K562 (cell line): ENCODE measurements around the gene GULP1. TPM values are rescaled to one million over a fixed set of nuclear protein-coding genes. Genes with fewer than 3 reads are reported as not detected.

Source experiments
- ATAC-seq: fragments of 200-7000 bp; cut with Tn5 transposase; 3 replicates; pipeline ENCODE4 v1.9.1; 2020; ENCODE audit warnings: moderate library complexity
- BruUV-seq: library from RNA; stranded (reverse); fragments of 400-500 nt; replicated peaks from 2 replicates; lab custom pipeline; 2021; lab: Mats Ljungman, UMichigan
- CTCF ChIA-PET: fragments of 300-600 bp; formaldehyde crosslinking; extraction: SDS; loops from one replicate; lab custom pipeline; 2021; ENCODE audit warnings: low intra/inter-chr PET ratio; lab: Yijun Ruan, JAX
- POLR2A ChIA-PET: fragments of 300-600, 350-650 bp; sonication (Branson Sonifier 250); formaldehyde crosslinking; extraction: SDS; loops from one replicate; lab custom pipeline; 2021; ENCODE audit warnings: antibody characterized with exemption, inconsistent platforms; lab: Yijun Ruan, JAX
- DNase-seq, 4 experiments: peaks; one replicate each; pipeline versions ENCODE4 v3.0.0 to v3.0.0-alpha.2; 2011 to 2018; ENCODE audit warnings: low spot score in 3 of 4, mixed read lengths in 3 of 4; ENCODE audit errors: extremely low read depth in 1 of 4
- FAIRE-seq: peaks from 2 replicates; lab custom pipeline; 2011; peaks lifted over from hg19 to GRCh38; lab: Jason Lieb, UNC
- H2AFZ ChIP-seq: 2 replicates; pipeline ENCODE4 v1.6.0; 2011; ENCODE audit warnings: low read depth, low read length, control low read depth, inconsistent platforms
- H3K27ac ChIP-seq: fragments of 200-600 bp; 3 replicates; pipeline ENCODE4 v1.8.0; 2011; ENCODE audit warnings: low read depth, mild to moderate bottlenecking, control low read depth, inconsistent platforms, low read length, moderate library complexity, mixed read lengths; ENCODE audit errors: extremely low read depth
- H3K27me3 ChIP-seq, 2 experiments: fragments of 300-600 bp in 1 of 2; 2 replicates in 1 of 2; 3 replicates in 1 of 2; pipeline versions ENCODE4 v1.6.0 to v1.8.0; 2011; ENCODE audit warnings: inconsistent platforms in 2 of 2, low read length in 2 of 2, mild to moderate bottlenecking in 1 of 2, mixed read lengths in 1 of 2, moderate library complexity in 1 of 2; ENCODE audit not compliant: control insufficient read depth in 2 of 2, insufficient read depth in 2 of 2
- H3K36me3 ChIP-seq: fragments of 300-600 bp; 3 replicates; pipeline ENCODE4 v1.8.0; 2011; ENCODE audit warnings: mild to moderate bottlenecking, low read length, inconsistent platforms; ENCODE audit not compliant: control insufficient read depth, insufficient read depth
- H3K4me1 ChIP-seq, 2 experiments: fragments of 200-600 bp in 1 of 2; replicated peaks in 1 of 2; 2 replicates in 1 of 2; 3 replicates in 1 of 2; pipeline versions ENCODE4 v1.5.1 to v1.8.0; 2011; ENCODE audit warnings: inconsistent platforms in 2 of 2, low read length in 2 of 2, mild to moderate bottlenecking in 1 of 2, mixed read lengths in 1 of 2, moderate library complexity in 1 of 2; ENCODE audit not compliant: control insufficient read depth in 2 of 2, insufficient read depth in 2 of 2
- H3K4me2 ChIP-seq: 2 replicates; pipeline ENCODE4 v1.6.1; 2011; ENCODE audit warnings: low read length, control low read depth, inconsistent platforms, mixed read lengths; ENCODE audit not compliant: insufficient read depth
- H3K4me3 ChIP-seq: fragments of 200-600 bp; sonication (generic), shearing (Covaris generic); 2 replicates; pipeline ENCODE4 v1.5.1; 2016; ENCODE audit warnings: control low read depth, inconsistent platforms
- H3K79me2 ChIP-seq: fragments of 200-600 bp; 3 replicates; pipeline ENCODE4 v1.8.0; 2011; ENCODE audit warnings: low read length, inconsistent platforms; ENCODE audit not compliant: control insufficient read depth, insufficient read depth
- H3K9ac ChIP-seq, 2 experiments: 2 replicates each; pipeline versions ENCODE4 v1.6.0 to v1.6.1; 2011; ENCODE audit warnings: low read depth in 2 of 2, low read length in 2 of 2, control low read depth in 1 of 2, inconsistent platforms in 1 of 2, mild to moderate bottlenecking in 1 of 2, mixed read lengths in 1 of 2; ENCODE audit not compliant: insufficient read depth in 1 of 2
- H3K9me1 ChIP-seq: one replicate; pipeline ENCODE4 v1.6.0; 2011; ENCODE audit warnings: inconsistent platforms, mild to moderate bottlenecking, low read length, moderate library complexity; ENCODE audit not compliant: control insufficient read depth, insufficient read depth
- H3K9me3 ChIP-seq: replicated peaks from 2 replicates; pipeline ENCODE4 v1.5.1; 2011; ENCODE audit warnings: low read depth, low read length, inconsistent platforms; ENCODE audit not compliant: control insufficient read depth, insufficient read depth
- H4K20me1 ChIP-seq: replicated peaks from 2 replicates; pipeline ENCODE4 v1.6.1; 2011; ENCODE audit warnings: low read length, inconsistent platforms, mixed read lengths; ENCODE audit not compliant: control insufficient read depth, insufficient read depth
- CBFA2T2 ChIP-seq: fragments of 450-650 bp; conservative IDR thresholded peaks from 2 replicates; pipeline ENCODE4 v1.6.1; 2017; ENCODE audit warnings: mild to moderate bottlenecking
- DPF2 ChIP-seq: fragments of 450-650 bp; IDR thresholded peaks from 2 replicates; pipeline ENCODE4 v1.6.1; 2016
- HDAC6 ChIP-seq: IDR thresholded peaks from 2 replicates; pipeline ENCODE4 v1.6.1; 2012; ENCODE audit warnings: low read depth, mild to moderate bottlenecking, control low read depth, inconsistent platforms, low read length, moderate library complexity
- HIVEP1 ChIP-seq: fragments of 250-450 bp; sonication (Bioruptor Pico); IDR thresholded peaks from 2 replicates; pipeline ENCODE4 v1.4.0; 2020; ENCODE audit warnings: mild to moderate bottlenecking
- NCOR1 ChIP-seq: fragments of 450-650 bp; IDR thresholded peaks from 2 replicates; pipeline ENCODE4 v1.6.1; 2016; ENCODE audit warnings: mild to moderate bottlenecking, moderate library complexity
- NFYB ChIP-seq: IDR thresholded peaks from 2 replicates; pipeline ENCODE4 v1.6.1; 2011; ENCODE audit warnings: mild to moderate bottlenecking, moderate library complexity; ENCODE audit not compliant: insufficient read length; ENCODE audit errors: extremely low read depth
- POLR2AphosphoS2 ChIP-seq: IDR thresholded peaks from 2 replicates; pipeline ENCODE4 v1.6.1; 2012; ENCODE audit warnings: low read length, improper control_type of control experiment
- RFX1 ChIP-seq: fragments of 450-650 bp; IDR thresholded peaks from 2 replicates; pipeline ENCODE4 v1.6.1; 2016; ENCODE audit warnings: mild to moderate bottlenecking, moderate library complexity
- RFX7 ChIP-seq: fragments of 250-450 bp; sonication (Bioruptor Pico); IDR thresholded peaks from 2 replicates; pipeline ENCODE4 v1.5.1; 2021; ENCODE audit warnings: mild to moderate bottlenecking
- SIX5 ChIP-seq, 2 experiments: IDR thresholded peaks; 2 replicates each; pipeline ENCODE4 v1.6.1; 2011; ENCODE audit warnings: low read length in 2 of 2, borderline replicate concordance in 1 of 2, low read depth in 1 of 2, mild to moderate bottlenecking in 1 of 2, moderate library complexity in 1 of 2; ENCODE audit not compliant: insufficient read depth in 1 of 2
- TARDBP ChIP-seq: fragments of 450-650 bp; IDR thresholded peaks from 2 replicates; pipeline ENCODE4 v1.6.1; 2016
- ZBED1 ChIP-seq: IDR thresholded peaks from 2 replicates; pipeline ENCODE4 v1.6.1; 2014
- ZNF121 ChIP-seq: sonication (generic); formaldehyde crosslinking; conservative IDR thresholded peaks from 2 replicates; pipeline ENCODE4 v1.8.0; 2022; ENCODE audit warnings: missing genetic modification reagents
- ZNF77 ChIP-seq: fragments of 250-450 bp; sonication (Bioruptor Pico); IDR thresholded peaks from 2 replicates; pipeline ENCODE4 v1.5.0; 2020
- in situ Hi-C: fragments of 300-500 bp; cut with MboI; formaldehyde crosslinking; loops from 4 replicates; pipeline ENCODE4 v1.15.0; 2018; ENCODE audit warnings: inconsistent platforms, mixed read lengths
- intact Hi-C: fragments of 100-400 bp; cut with micrococcal nuclease; formaldehyde crosslinking; loops from 2 replicates; pipeline ENCODE4 v1.14.2; 2022
- polyA plus RNA-seq, 8 experiments: library from polyadenylated mRNA; depleted of rRNA in 4 of 8; stranded (reverse) in 5 of 8; unstranded in 3 of 8; fragments of >200 nt; fragmentation: Nextera tagmentation in 2 of 8; fragmentation: Illumina TruSeq in 1 of 8; extraction: Ambion mirVana in 2 of 8; extraction: Trizol in 1 of 8; gene quantifications; 2 replicates each; pipeline versions ENCODE4 v1.2.1 to v1.2.3, GENCODE V29; 2011 to 2014; ENCODE audit warnings: inconsistent platforms in 1 of 8, missing spikeins in 1 of 8
- total RNA-seq, 7 experiments: library from RNA; depleted of rRNA in 6 of 7; stranded (reverse); fragments of >200 nt in 6 of 7; fragmentation: Illumina TruSeq in 2 of 7; extraction: Trizol in 2 of 7; gene quantifications; 2 replicates each; pipeline versions ENCODE4 v1.2.1 to v1.2.3, GENCODE V29; 2011 to 2021; ENCODE audit warnings: low replicate concordance in 1 of 7
- TF ChIP-seq, protein P1 (sequence below): sonication (generic); formaldehyde crosslinking; IDR thresholded peaks from 2 replicates; pipeline ENCODE4 v1.8.1; 2023; ENCODE audit warnings: mild to moderate bottlenecking, missing genetic modification reagents
- TF ChIP-seq, protein P2 (sequence below): fragments of 450-650 bp; IDR thresholded peaks from 2 replicates; pipeline ENCODE4 v1.6.1; 2016; ENCODE audit warnings: borderline replicate concordance

Gene GULP1
- total and polyA plus RNA-seq, 9 of the 15 experiments (the other 6 are each of a cell fraction or from before 2014, with no cell fraction given): 8.5 to 25.3 (median 19.5) TPM

DNA sequence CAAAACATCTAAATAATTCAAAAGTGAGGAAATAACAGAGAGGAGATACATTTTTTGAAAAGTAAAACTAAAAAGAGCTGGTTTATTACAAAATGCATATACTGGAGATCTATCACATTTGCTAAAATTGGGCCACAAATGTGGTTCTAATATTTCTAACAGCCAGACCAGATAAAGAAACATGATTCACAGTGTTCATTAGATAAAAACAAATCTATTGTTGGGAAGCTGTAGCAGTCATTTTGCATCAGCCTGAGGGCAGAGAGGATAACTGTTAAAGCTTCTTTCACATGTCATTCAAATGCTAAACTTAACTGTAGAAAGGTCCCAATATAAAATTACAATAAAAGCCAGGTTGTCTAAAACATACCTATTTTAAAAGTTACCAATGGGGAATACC is 148.3 kb downstream of the GULP1 start:
- BruUV-seq: no TSS peak
- Histone ChIP-seq H2AFZ (no peak overlapping the region), H3K36me3 (no peaks in the 10 kb centered on the region), H3K9ac (no peak overlapping the region), H3K9me3 (no peaks in the 10 kb centered on the region), H4K20me1 (no peaks in the 10 kb centered on the region)
- POLR2A ChIA-PET: no interaction called here
- FAIRE-seq: no peak
- ATAC-seq: no peak
- TF ChIP-seq, protein P1, sequence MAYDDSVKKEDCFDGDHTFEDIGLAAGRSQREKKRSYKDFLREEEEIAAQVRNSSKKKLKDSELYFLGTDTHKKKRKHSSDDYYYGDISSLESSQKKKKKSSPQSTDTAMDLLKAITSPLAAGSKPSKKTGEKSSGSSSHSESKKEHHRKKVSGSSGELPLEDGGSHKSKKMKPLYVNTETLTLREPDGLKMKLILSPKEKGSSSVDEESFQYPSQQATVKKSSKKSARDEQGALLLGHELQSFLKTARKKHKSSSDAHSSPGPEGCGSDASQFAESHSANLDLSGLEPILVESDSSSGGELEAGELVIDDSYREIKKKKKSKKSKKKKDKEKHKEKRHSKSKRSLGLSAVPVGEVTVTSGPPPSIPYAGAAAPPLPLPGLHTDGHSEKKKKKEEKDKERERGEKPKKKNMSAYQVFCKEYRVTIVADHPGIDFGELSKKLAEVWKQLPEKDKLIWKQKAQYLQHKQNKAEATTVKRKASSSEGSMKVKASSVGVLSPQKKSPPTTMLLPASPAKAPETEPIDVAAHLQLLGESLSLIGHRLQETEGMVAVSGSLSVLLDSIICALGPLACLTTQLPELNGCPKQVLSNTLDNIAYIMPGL (CRISPR knock-in tag): no peak
- TF ChIP-seq POLR2AphosphoS2: no peak
- no peak for TF ChIP-seq HDAC6
- TF ChIP-seq HIVEP1 (CRISPR knock-in tag): no peak
- TF ChIP-seq, protein P2, sequence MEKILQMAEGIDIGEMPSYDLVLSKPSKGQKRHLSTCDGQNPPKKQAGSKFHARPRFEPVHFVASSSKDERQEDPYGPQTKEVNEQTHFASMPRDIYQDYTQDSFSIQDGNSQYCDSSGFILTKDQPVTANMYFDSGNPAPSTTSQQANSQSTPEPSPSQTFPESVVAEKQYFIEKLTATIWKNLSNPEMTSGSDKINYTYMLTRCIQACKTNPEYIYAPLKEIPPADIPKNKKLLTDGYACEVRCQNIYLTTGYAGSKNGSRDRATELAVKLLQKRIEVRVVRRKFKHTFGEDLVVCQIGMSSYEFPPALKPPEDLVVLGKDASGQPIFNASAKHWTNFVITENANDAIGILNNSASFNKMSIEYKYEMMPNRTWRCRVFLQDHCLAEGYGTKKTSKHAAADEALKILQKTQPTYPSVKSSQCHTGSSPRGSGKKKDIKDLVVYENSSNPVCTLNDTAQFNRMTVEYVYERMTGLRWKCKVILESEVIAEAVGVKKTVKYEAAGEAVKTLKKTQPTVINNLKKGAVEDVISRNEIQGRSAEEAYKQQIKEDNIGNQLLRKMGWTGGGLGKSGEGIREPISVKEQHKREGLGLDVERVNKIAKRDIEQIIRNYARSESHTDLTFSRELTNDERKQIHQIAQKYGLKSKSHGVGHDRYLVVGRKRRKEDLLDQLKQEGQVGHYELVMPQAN: no peak
- no peak for TF ChIP-seq ZBED1
- no peak for TF ChIP-seq SIX5 (IDR thresholded peaks at IDR 0.05; ENCODE audit: borderline replicate concordance in 1 of 2, insufficient read depth in 1 of 2, low read depth in 1 of 2, low read length in 2 of 2)
- TF ChIP-seq CBFA2T2: no peak
- no peak for TF ChIP-seq RFX1
- no peak for TF ChIP-seq DPF2
- no peak for TF ChIP-seq NFYB
- no peak for TF ChIP-seq TARDBP
- TF ChIP-seq ZNF77 (CRISPR knock-in tag): no peak
- TF ChIP-seq ZNF121 (CRISPR knock-in tag): no peak
- no peak for TF ChIP-seq NCOR1
- TF ChIP-seq RFX7 (CRISPR knock-in tag): no peak
- TF ChIP-seq, all 486 proteins: peak for 0
- H3K79me2 ChIP-seq: no peaks in the 10 kb centered on the region
- no peaks in the 10 kb centered on the region for H3K27me3 ChIP-seq
- in situ Hi-C loops: no loop called here
- intact Hi-C loops: no loop called here
- no peak for DNase-seq
- no peaks in the 10 kb centered on the region for H3K9me1 ChIP-seq
- H3K4me1 ChIP-seq: no peaks in the 10 kb centered on the region
- CTCF ChIA-PET: no interaction called here
- no peak overlapping the region for H3K4me3 ChIP-seq
- no peak overlapping the region for H3K4me2 ChIP-seq
- no peak overlapping the region for H3K27ac ChIP-seq
